Cardiac septum (tissue), 1 donor: ENCODE measurements around the gene ARRB1. TPM values are rescaled to one million over a fixed set of nuclear protein-coding genes. Genes with fewer than 3 reads are reported as not detected.
"Not testable (repeated sequence)": the region's sequence is repeated elsewhere in the genome, so short reads cannot be mapped to it uniquely, and the experiment has no call there.

Experiments used
- DNase-seq: peaks from one replicate; pipeline ENCODE4 v3.0.0-alpha.2; 2020; ENCODE audit warnings: low spot score
- intact Hi-C: fragments of 100-400 bp; cut with DNase I; formaldehyde crosslinking; loops from one replicate; pipeline ENCODE4 v1.14.0; 2022
- long read RNA-seq: library from polyadenylated mRNA; unstranded; transcript quantifications from one replicate; pipeline ENCODE4 v2.0.0, GENCODE V29; 2021
- total RNA-seq: library from RNA; stranded (reverse); fragmentation: NEBNext Ultra II Directional; extraction: Animal tissue kit (Norgen Biotek cat#: 25700); gene quantifications from one replicate; pipeline ENCODE4 v1.2.1, GENCODE V29; 2021
- donor health status: DM: no; HTN: no; CAD: no.

The ARRB1 gene
- total RNA-seq = 21.4 TPM
- long read RNA-seq, partial matches to known transcripts = 3 of 17 reads
- long read RNA-seq, other reads (novel, unspliced or antisense) = 7 of 17 reads

DNA sequence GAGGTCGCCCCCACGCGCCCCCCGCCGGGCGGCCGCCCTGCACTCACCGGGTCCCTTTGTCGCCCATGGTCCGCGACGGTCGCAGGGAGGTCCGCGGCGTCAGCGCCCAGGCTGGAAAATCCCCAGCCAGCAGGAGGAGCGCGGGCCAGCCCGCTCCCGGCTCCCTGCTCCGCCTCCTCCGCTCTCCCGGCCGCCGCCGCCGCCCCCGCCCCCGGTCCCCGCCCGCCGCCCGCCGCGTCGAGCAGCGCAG, at the start of gene ARRB1:
ARRB1 (minus strand) TSS at position 121 of the 250 bp plus-strand sequence; CDS start at position 67, 54 bp downstream.
- no peak for DNase-seq
- intact Hi-C loops = no loop called here

DNA sequence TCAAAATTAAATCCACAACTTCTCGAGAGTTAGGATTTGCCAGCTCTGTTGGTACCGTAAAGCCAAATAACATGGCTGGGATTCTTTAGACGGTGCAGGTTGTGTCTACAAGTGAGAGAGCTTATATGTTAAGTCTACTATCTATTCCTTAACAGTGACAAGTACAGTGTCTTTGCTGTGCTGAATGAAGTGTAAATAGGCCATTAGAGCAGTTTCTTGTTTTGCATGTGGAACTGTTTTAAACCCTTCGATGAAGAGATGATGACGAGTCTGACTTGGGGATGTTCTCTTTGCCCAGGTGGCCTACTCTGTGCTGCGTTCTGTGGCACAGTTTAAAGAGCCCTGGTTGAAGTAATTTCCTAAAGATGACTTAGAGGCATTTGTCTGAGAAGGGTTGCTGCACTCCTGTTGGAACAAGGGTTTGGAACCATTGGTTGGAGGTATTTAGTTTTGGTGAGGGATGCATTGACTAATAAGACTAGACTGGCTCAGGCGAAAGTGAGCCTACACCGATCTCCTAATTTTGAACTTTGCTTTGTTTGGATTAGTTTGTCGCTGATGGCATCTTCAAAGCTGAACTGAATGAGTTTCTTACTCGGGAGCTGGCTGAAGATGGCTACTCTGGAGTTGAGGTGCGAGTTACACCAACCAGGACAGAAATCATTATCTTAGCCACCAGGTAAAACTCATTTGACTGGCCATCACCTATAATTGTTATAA, 48.8 kb upstream of the ARRB1 start:
- DNase-seq = peak; percentile 33
- intact Hi-C loops = loop anchor here (5.0 kb wide), 1 partner anchor 47 kb away; no protein-coding TSS in a partner anchor

- intact Hi-C loops = loop anchor here (5.0 kb wide), 1 partner anchor 48 kb away; no protein-coding TSS in a partner anchor
- peak; percentile 98 for DNase-seq
These were observed 48.1 kb upstream of the ARRB1 start, which contains the start of gene RPS3 for GRCh38 chr11:75399344-75400145. TSS of gene RPS3 (plus strand) at chr11:75399518. CDS start at chr11:75399548, 30 bp downstream.

DNA sequence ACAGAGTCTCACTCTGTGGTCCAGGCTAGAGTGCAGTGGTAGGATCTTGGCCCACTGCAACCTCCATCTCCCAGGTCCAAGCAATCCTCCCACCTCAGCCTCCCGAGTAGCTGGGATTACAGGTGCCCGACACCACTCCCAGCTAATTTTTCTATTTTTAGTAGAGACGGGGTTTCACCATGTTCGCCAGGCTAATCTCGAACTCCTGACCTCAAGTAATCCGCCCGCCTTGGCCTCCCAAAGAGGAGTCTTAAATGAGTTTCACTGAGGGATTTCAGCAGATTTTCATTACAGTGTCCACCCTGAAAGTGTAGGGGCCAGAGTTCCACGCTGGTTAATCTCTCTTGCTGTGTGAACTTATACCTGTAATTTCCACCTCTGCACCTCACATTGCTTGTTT, 47.4 kb upstream of the ARRB1 start:
- intact Hi-C loops = no loop called here
- DNase-seq = peak; percentile 63

GRCh38 chr11:75394085-75394840, 42.8 kb upstream of the ARRB1 start:
- intact Hi-C loops = no loop called here
- DNase-seq = no peak

GRCh38 chr11:75389925-75390324, 38.5 kb upstream of the ARRB1 start:
- intact Hi-C loops = loop anchor here (5.0 kb wide), 1 partner anchor 142 kb away; no protein-coding TSS in a partner anchor
- no peak for DNase-seq

- no peak for DNase-seq
- intact Hi-C loops = loop anchor here (5.0 kb wide), 1 partner anchor 143 kb away; no protein-coding TSS in a partner anchor
These were observed 37.8 kb upstream of the ARRB1 start for GRCh38 chr11:75389276-75389605.

GRCh38 chr11:75388386-75389275, 37.2 kb upstream of the ARRB1 start:
- intact Hi-C loops = loop anchor here (5.0 kb wide), 1 partner anchor 144 kb away; no protein-coding TSS in a partner anchor
- no peak for DNase-seq

- intact Hi-C loops = loop anchor here (5.0 kb wide), 1 partner anchor 144 kb away; no protein-coding TSS in a partner anchor
- no peak for DNase-seq
These were observed 36.4 kb upstream of the ARRB1 start for GRCh38 chr11:75387736-75388294.

DNA sequence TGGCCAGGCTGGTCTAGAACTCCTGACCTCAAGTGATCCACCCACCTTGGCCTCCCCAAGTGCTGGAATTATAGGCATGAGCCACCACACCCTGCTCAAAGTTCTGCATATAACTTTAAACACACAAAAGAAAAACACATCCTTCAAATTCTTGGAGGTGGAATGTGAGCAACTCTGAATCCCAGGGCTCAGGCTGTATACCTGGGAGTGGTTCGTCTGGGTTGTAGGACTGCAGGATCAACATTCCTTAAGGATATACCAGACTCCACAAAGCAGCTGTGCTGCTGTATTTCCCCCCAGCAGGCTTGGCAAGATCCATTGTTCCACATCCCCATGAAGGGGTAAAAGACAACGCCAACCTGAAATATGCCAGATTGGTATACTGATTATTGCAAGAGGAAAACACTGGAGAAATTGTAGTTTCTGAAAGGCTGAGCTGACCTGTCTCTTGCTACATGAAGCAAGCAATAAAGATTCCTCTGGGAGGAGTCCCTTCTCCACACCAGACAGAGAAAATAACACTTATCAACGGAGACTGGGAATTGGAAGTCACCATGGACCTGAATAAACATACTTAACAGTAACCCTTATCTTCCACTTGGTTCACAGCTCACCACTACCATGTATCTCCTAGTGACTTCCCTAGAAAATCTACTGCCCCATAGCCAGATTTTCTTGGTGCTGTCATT, 35.6 kb upstream of the ARRB1 start:
- DNase-seq = no peak
- intact Hi-C loops = loop anchor here (5.0 kb wide), 1 partner anchor 145 kb away; no protein-coding TSS in a partner anchor

DNA sequence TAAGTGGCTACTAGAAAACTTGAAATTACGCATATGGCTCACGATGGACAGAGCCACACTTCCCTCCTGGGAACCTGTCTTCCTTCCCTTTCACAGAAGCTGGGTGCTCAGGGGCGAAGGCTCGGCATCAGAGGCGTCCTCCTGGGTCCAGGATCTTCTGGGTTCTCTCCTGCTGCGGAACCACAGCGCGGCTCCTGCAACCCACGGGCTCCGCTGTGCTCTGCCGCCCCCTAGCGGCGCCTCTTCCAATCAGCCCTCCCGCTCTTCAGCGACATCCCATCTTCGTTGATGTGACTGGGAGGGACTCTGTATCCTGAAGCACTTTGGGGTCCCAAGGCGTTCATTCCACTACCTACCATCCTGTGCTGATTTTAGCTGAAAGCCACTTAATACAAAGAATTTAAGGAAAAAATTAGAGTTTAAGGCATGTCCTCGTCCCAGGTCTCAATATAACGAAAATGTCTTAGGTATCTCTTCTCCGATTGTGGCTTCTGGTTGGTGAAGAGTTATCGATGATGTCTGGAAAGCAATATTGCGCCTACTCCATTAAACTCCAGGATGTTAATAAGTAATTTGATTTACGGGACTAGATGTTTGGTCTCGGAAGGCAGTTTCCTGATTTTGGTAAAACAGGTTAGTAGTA, 33.1 kb upstream of the ARRB1 start:
- intact Hi-C loops = loop anchor here (1.0 to 5.0 kb wide), 3 partner anchors 56 to 148 kb away; no protein-coding TSS in a partner anchor
- peak; percentile 90 for DNase-seq

DNA sequence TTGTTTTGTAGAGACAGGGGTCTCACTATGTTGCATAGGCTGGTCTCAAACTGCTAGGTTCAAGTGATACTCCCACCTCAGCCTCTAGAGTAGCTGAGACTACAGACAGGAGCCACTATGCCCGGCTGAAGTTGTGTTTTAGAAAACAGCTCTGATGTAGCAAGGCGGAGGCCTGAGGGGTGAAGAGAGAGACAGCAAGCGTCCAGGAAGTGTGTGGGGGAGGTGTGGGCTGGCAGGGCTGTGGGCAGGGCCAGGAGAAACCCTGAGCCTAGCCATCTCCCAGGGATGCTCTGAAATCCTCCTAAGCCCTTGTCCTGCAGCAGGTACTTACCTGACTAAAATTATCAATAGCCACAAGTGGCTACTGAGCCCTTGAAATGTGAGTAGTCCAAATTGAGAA, 31.8 kb upstream of the ARRB1 start:
- intact Hi-C loops = no loop called here
- no peak for DNase-seq

DNA sequence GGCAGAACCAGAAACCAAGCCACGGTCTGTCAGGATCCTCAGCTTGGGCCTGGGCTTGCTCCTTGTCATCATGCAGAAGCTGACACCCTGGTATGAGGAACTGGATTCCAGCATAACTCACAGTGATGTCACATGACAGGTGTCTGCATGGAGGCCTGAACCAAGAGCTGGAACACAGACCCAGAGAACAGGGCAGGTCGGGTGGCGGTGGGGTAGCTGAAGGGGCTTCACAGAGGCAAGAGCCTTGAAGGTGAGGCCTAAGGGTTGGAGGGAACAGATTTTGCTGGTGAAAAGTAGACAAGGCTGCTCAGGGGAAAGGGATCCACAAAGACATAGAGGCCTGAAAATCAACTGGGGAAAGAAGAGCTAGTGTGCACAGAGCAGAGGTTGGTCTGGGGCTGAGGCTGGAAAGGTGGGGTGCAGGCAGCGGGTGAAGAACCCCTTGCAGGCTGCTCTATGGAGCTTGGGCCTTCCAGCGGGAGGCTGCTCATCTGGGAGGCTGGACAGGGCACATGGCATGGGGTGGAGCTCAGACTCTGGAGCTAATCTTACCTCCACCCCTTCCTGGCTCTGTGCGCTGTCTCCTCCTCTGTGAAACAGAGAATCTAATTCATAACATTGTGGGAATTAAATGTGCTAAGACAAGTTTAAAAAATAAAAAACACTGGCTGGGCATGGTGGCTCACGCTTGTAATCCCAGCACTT, 29.4 kb upstream of the ARRB1 start:
- intact Hi-C loops = no loop called here
- no peak for DNase-seq

DNA sequence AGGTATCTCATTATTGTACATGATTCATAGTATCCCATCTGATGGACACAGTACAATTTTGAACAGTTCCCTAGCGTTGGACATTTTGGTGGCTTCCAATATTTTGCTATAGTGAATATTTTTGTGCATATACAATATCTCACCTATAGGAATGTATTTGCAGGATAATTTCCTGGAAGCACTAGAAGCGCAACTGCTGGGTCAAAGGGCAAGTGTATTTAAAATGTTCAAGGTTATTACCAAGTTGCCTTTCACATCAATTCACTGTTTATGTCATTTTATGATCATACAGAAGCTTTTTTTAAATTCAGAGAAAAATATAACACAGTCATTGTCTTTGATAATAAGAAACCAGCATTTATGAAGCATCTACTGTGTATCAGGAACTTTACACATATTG, 28.8 kb upstream of the ARRB1 start:
- intact Hi-C loops = no loop called here
- no peak for DNase-seq

DNA sequence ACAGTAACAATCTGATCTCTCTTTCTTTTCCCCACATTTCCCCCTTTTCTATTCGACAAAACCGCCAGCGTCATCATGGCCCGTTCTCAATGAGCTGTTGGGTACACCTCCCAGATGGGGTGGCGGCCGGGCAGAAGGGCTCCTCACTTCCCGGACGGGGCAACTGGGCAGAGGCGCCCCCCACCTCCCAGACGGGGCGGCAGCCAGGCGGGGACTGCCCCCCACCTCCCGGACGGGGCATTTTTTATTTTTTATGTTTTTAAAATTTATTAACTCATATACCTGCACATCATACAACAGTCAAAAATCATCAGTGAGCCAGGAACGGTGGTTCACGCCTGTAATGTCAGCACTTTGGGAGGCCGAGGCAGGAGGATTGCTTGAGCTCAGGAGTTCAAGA, 27.3 kb upstream of the ARRB1 start:
- DNase-seq, intact Hi-C loops: not testable (repeated sequence)

GRCh38 chr11:75376175-75376574, 24.7 kb upstream of the ARRB1 start:
- intact Hi-C loops = no loop called here
- DNase-seq = no peak

DNA sequence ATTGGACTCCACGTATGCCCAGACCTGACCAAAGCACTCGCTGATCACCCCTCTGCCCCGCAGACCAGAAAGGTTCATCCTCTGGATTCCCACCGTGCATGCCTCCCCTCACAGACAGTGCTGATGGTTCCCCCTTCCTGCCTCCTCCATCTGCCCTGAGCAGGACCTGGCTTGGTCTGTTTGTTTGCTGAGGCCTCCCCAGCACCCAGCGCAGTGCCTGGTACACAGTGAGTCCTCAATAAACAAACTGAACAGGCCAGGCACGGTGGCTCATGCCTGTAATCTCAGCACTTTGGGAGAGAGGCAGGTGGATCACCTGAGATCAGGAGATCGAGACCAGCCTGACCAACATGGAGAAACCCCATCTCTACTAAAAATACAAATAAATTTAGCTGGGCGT, 24.2 kb upstream of the ARRB1 start:
- DNase-seq = no peak
- intact Hi-C loops = no loop called here
